IPS-20b (cell line): Measurements from ENCODE around the gene KRT84.

ENCODE experiments used
- H3K27ac ChIP-seq: one replicate; pipeline ENCODE4 v1.5.1; 2013; ENCODE audit warnings: low read length
- H3K27me3 ChIP-seq: 2 replicates; pipeline ENCODE4 v1.6.1; 2013; ENCODE audit warnings: mild to moderate bottlenecking, low read length, inconsistent platforms; ENCODE audit not compliant: insufficient read depth
- H3K36me3 ChIP-seq: 2 replicates; pipeline ENCODE4 v1.6.1; 2013; ENCODE audit warnings: low read depth, mild to moderate bottlenecking, inconsistent platforms, low read length, moderate library complexity; ENCODE audit not compliant: insufficient read depth
- H3K4me1 ChIP-seq: 2 replicates; pipeline ENCODE4 v1.6.1; 2013; ENCODE audit warnings: mild to moderate bottlenecking, control low read depth, inconsistent platforms, low read length, moderate library complexity; ENCODE audit not compliant: insufficient read depth
- H3K4me3 ChIP-seq: 2 replicates; pipeline ENCODE4 v1.5.1; 2013; ENCODE audit warnings: mild to moderate bottlenecking, low read length, inconsistent platforms
- H3K9ac ChIP-seq: 2 replicates; pipeline ENCODE4 v1.6.1; 2013; ENCODE audit warnings: low read depth, mild to moderate bottlenecking, inconsistent platforms, low read length, moderate library complexity
- H3K9me3 ChIP-seq: 2 replicates; pipeline ENCODE4 v1.6.1; 2013; ENCODE audit warnings: mild to moderate bottlenecking, low read depth, low read length, inconsistent platforms; ENCODE audit not compliant: insufficient read depth

The KRT84 gene, protein sequence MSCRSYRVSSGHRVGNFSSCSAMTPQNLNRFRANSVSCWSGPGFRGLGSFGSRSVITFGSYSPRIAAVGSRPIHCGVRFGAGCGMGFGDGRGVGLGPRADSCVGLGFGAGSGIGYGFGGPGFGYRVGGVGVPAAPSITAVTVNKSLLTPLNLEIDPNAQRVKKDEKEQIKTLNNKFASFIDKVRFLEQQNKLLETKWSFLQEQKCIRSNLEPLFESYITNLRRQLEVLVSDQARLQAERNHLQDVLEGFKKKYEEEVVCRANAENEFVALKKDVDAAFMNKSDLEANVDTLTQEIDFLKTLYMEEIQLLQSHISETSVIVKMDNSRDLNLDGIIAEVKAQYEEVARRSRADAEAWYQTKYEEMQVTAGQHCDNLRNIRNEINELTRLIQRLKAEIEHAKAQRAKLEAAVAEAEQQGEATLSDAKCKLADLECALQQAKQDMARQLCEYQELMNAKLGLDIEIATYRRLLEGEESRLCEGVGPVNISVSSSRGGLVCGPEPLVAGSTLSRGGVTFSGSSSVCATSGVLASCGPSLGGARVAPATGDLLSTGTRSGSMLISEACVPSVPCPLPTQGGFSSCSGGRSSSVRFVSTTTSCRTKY

DNA sequence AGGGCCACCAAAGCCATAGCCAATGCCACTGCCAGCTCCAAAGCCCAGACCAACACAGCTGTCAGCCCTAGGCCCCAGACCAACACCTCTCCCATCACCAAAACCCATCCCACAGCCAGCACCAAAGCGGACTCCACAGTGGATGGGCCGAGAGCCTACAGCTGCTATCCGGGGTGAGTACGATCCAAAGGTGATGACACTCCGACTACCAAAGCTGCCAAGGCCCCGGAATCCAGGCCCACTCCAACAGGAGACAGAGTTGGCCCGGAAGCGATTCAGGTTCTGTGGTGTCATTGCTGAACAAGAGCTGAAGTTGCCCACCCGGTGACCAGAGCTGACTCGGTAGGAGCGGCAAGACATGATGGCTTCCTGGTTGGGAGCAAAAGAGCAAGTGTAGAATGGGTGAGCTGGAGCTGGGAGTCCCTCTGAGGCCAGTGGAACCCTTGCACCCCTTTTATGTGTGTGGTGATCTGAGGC, at the start of gene KRT84:
TSS of gene KRT84 (minus strand) at position 427 of the 477 bp plus-strand sequence. CDS start at position 360, 67 bp downstream.
- no peak within 1 kb of the TSS for H3K4me3 ChIP-seq
- H3K27me3 ChIP-seq = no peaks in the 10 kb centered on the region
- no peaks in the 10 kb centered on the region for H3K36me3 ChIP-seq
- H3K9me3 ChIP-seq = no peaks in the 10 kb centered on the region
- H3K4me1 ChIP-seq = no peaks in the 10 kb centered on the region
- no peak within 1 kb of the TSS for H3K9ac ChIP-seq
- no peak within 1 kb of the TSS for H3K27ac ChIP-seq

DNA sequence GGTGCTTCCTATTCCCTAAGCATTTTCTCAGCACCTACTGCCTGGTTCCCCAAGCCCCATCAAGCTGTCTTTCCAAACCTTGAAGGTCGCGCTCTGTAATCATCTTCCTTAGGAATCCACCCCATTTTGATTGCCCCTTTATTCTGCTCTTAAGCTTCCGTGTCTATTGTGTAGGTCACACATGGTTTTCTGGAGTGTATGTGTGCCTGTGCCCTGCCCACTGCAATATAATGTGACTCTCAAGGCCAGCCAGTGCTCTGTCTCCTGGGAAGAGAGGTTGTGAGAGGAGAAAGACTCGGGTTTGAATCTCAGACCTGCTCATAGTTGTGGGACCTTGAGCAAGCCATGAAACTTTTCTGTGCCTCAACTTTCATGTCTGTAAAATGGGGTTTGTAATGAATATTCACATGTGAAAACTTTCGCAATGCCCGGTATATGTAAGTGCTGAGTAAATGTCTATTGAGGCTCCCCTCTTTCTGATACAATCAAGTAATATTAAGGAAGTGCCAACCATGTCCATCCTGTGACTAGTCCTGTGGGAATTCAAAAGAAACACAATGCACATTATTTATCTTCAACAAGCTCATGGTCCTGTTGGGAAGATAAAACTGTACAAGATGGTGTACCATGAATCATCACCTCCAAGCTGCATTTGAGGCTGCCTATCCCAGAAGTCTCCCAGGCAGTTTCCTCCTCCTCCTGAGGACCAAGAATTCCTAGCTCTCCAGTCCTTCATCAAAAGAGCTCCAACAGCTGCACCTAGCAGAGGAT, 49.5 kb upstream of the KRT84 start:
- no peaks in the 10 kb centered on the region for H3K9me3 ChIP-seq
- no peak overlapping the region for H3K4me3 ChIP-seq
- no peak overlapping the region for H3K27ac ChIP-seq
- no peaks in the 10 kb centered on the region; the same call in 1 of the 2 replicates for H3K27me3 ChIP-seq
- H3K9ac ChIP-seq = no peak overlapping the region
- H3K36me3 ChIP-seq = no peaks in the 10 kb centered on the region
- no peaks in the 10 kb centered on the region for H3K4me1 ChIP-seq

DNA sequence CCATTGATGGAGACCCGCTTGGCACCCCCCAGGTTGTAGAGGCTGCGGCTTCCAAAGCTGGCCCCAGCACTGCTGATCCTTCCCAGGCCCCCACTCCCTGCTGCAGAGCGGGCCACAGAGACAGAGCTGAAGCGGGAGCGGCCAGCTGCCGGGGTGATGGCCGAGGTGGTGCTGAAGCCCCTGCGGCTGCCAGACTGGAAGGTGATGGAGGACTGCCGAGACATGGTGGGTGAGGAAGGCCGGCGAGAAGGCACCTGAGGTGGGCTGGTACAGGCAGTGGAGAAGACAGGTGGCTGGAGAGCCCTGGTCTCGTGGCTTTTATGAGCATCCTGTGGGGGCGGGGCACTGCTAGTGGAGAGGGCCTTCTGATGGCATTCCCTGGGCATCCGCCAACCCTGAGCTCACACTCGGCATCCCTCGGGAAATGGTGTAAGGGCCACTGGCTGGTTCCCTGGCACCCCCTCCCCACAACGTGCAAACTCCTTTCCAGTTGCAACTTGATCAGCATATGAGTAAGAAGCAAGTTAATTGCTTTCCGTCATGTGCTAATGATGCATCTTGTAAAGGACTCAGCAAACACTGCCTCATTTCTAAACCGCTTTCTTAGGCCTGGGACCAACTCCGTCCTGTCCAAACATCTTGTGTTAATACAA, 48.8 kb upstream of the KRT84 start, which contains the start of gene KRT75:
TSS of gene KRT75 (minus strand) at position 291 of the 653 bp plus-strand sequence. CDS start at position 224, 67 bp downstream.
- H3K4me1 ChIP-seq = no peaks in the 10 kb centered on the region
- no peak within 1 kb of the TSS for H3K27ac ChIP-seq
- no peaks in the 10 kb centered on the region; the same call in 1 of the 2 replicates for H3K27me3 ChIP-seq
- H3K9me3 ChIP-seq = no peaks in the 10 kb centered on the region
- H3K36me3 ChIP-seq = no peaks in the 10 kb centered on the region
- H3K9ac ChIP-seq = no peak within 1 kb of the TSS
- H3K4me3 ChIP-seq = no peak within 1 kb of the TSS

DNA sequence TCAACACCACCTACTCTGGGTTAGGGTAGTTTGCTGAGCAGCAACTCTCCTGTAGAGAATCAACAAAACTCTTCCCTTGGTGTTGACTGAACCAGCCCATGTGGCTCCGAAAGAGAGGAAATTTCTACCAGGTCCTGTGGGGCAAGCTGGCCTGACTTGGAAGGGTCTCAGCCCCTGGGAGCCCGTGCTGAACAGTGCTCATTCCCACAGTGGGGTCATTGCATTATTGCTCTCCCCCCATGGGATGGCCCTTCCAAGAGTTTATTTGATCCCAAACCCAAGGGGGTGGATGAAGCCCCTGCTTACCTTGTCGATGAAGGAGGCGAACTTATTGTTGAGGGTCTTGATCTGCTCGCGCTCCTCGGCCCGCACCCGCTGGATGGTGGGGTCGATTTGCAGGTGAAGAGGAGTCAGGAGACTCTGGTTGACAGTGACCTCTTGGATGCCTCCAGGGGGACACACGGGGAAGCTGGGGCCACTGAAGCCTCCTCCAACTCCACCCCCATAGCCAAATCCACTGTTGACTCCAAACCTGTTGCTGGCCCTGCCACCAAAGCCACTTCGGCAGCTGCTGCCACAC, 48.1 kb upstream of the KRT84 start:
- no peak overlapping the region for H3K9ac ChIP-seq
- no peaks in the 10 kb centered on the region for H3K36me3 ChIP-seq
- no peaks in the 10 kb centered on the region; the same call in 1 of the 2 replicates for H3K27me3 ChIP-seq
- H3K4me1 ChIP-seq = no peaks in the 10 kb centered on the region
- H3K27ac ChIP-seq = no peak overlapping the region
- no peaks in the 10 kb centered on the region for H3K9me3 ChIP-seq
- H3K4me3 ChIP-seq = no peak overlapping the region

DNA sequence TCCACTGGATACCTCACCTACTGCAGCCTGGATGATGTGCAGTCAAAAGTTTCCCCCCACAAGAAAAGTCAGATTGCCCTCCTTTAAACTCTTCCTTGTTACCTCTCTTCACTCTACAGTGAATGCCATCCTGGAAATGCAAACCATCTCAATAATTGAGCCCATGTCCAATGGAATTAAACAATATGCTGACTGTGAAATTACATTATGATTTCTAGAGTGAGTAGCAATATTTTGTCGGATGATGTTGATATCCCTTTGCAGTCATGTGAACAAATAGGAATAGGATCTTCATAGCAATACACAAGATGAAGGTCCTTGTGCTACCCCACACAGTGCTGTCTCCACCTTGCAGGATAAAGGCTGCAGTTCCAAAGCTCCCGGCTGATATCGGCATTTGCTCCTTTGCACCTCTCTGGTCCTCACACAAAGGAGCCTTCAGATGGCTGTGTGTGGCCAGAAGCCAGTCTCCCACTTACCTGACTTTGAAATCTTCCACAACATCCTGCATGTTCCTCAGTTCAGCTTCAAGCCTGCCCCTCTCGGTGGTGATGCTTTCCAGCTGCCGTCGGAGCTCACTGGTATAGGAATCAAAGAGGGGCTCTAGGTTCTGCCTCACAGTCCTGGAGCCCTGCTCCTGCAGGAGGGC, 47.2 kb upstream of the KRT84 start:
- Histone ChIP-seq H3K36me3 (no peaks in the 10 kb centered on the region), H3K4me1 (no peaks in the 10 kb centered on the region), H3K4me3 (no peak overlapping the region), H3K9me3 (no peaks in the 10 kb centered on the region), H3K9ac (no peak overlapping the region), H3K27me3 (no peaks in the 10 kb centered on the region; the same call in 1 of the 2 replicates), H3K27ac (no peak overlapping the region)

DNA sequence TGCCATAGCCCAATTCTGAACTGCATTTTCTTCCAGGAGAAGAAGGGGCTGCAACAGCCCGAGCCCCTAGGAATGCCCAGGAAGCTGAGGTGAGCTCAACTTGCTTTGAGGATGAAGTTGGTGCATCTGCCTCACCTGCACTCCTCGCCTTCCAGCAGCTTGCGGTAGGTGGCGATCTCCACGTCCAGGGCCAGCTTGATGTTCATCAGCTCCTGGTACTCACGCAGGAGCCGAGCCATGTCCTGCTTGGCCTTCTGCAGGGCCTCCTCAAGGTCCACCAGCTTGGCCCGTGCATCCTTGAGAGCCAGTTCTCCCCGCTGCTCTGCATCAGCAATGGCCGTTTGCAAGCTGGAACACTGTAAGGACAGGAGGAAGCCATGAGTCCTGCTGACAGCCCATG, 42.7 kb upstream of the KRT84 start:
- H3K4me3 ChIP-seq = no peak overlapping the region
- no peaks in the 10 kb centered on the region for H3K36me3 ChIP-seq
- no peak overlapping the region for H3K27ac ChIP-seq
- H3K9me3 ChIP-seq = no peaks in the 10 kb centered on the region
- no peaks in the 10 kb centered on the region for H3K4me1 ChIP-seq
- no peak overlapping the region for H3K9ac ChIP-seq
- H3K27me3 ChIP-seq = no peaks in the 10 kb centered on the region; the same call in 1 of the 2 replicates

DNA sequence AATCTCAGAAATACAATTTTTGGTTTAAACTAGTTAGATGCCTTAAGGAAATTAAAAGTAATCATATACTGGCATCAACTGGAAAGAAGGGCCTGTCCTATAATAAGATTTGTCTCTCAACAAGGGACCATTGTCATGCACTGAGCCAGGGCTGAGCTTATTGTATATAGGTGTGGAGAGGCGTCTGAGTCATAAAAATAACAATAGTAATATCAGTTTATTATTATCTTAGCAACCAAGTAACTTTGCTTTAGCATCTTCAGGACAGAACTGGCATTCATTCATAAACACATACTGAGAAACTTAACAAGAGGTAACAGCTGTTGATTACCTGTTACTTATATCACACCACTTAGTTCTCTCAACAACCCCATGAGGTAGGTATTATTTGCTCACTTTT, 41.6 kb upstream of the KRT84 start:
- Histone ChIP-seq H3K4me3 (no peak overlapping the region), H3K27ac (no peak overlapping the region), H3K9ac (no peak overlapping the region), H3K9me3 (no peaks in the 10 kb centered on the region), H3K27me3 (no peaks in the 10 kb centered on the region), H3K4me1 (no peaks in the 10 kb centered on the region), H3K36me3 (no peaks in the 10 kb centered on the region)

DNA sequence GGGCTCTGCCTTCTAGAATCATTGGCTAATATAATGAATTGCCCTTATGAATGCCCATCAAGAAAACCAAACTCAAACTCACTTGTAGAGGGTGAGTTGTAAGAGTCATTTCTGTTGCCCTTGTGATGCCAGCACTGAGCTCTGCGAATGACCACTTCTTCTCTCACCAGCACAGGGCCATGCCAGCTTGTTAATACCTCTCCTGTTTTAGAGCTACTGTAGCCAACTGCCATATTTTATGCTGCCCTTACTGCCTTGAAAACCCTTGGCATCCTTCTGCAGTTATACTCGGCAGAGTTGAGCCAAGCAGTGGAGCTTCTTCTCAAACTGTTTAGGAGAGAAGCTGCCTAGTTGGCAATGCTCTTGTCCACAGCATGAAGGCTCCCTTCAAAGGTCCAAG, 40.6 kb upstream of the KRT84 start:
- H3K36me3 ChIP-seq = no peaks in the 10 kb centered on the region
- no peak overlapping the region for H3K4me3 ChIP-seq

DNA sequence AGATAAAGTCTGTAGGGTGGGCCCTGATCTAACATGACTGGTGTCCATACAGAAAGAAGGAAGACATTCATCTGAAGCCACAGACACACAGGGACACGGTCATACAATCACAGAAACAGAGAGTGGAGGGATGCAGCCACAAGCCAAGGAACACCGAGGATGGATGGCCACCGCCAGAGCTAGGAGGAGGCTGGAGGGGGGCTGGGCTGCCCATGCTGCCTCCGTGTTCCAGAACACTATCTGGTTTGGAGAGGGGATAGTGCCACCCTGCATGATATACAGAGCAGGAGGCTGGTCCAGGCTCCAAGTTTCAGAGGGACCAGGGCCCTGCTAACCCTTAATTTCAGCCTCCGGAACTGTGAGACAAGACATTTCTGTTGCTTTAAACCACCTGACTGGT, 40.0 kb upstream of the KRT84 start:
- Histone ChIP-seq H3K4me1 (no peaks in the 10 kb centered on the region), H3K9ac (no peak overlapping the region), H3K9me3 (no peaks in the 10 kb centered on the region), H3K36me3 (no peaks in the 10 kb centered on the region), H3K27ac (no peak overlapping the region), H3K27me3 (no peaks in the 10 kb centered on the region), H3K4me3 (no peak overlapping the region)

More for the DNA sequence above, 40.6 kb upstream of the KRT84 start:
- H3K27ac ChIP-seq = no peak overlapping the region
- H3K9me3 ChIP-seq = no peaks in the 10 kb centered on the region
- H3K4me1 ChIP-seq = no peaks in the 10 kb centered on the region
- no peaks in the 10 kb centered on the region for H3K27me3 ChIP-seq
- H3K9ac ChIP-seq = no peak overlapping the region

DNA sequence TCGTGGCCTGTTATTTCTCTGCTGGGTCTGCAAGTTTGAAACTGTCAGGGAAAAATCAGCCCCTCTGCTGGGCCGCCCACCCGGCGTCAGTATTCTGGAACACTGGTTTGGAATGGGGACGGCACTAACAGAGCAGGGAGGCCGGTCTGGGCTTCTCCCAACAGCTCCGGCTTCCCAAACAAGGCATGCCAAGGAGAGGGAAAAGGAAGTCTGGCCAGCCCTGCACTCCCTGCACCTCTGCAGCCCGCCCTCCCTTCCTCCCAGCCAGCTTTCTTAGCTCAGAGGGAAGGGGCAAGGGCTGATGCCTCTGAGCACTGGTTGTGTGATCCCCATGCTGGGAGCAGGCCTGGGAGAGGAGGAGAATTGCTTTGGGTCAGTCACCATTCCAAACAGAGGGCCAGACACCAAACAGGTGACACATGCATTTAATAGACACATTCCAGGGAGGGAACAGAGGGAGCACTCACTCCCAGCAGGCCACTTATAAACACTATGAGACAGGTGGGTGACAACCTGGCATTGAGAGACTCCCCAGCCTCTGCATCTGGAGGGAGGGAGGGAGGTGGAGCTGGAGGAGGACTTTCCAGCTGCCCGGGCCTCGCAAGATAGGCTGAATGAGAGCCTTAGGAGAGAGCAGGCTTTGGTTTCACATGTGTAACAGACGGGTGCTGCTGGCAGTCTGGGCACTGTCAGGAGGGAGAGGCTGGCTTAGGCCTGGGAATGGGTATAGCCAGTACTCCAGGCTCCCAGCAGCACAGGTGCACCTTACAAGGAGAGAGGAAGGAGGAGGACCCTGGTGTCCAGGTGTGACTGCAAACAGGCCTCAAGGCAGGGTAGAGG, 38.4 kb upstream of the KRT84 start:
- Histone ChIP-seq H3K9ac (no peak overlapping the region), H3K27ac (no peak overlapping the region), H3K9me3 (no peaks in the 10 kb centered on the region), H3K27me3 (no peaks in the 10 kb centered on the region), H3K4me1 (no peaks in the 10 kb centered on the region), H3K4me3 (no peak overlapping the region), H3K36me3 (no peaks in the 10 kb centered on the region)
